GM19023 (cell line): Measurements from ENCODE around the gene LXN.
"Not testable (repeated sequence)": the region's sequence is repeated elsewhere in the genome, so short reads cannot be mapped to it uniquely, and the experiment has no call there.

ENCODE experiments used
- ATAC-seq: cut with Tn5 transposase; IDR thresholded peaks from one replicate; pipeline ENCODE4 v1.9.1; 2021; ENCODE audit warnings: mild to moderate bottlenecking, moderate library complexity; ENCODE audit not compliant: unreplicated experiment

Gene LXN

GRCh38 chr3:158672215-158673176 is at the start of gene LXN:
Gene LXN, minus strand, starts transcription at chr3:158672648. Its CDS starts 170 bp downstream, at chr3:158672478.
- peak; percentile 99 for ATAC-seq

- ATAC-seq = no peak
These were observed 49.7 kb upstream of the LXN start for GRCh38 chr3:158722108-158722507.

- ATAC-seq = no peak
These were observed 46.2 kb upstream of the LXN start for GRCh38 chr3:158718490-158719170.

- no peak for ATAC-seq
These were observed 45.1 kb upstream of the LXN start for GRCh38 chr3:158717576-158717975.

- no peak for ATAC-seq
These were observed 40.6 kb upstream of the LXN start for GRCh38 chr3:158713094-158713499.

GRCh38 chr3:158712443-158712842 is 40.0 kb upstream of the LXN start:
- ATAC-seq = no peak

GRCh38 chr3:158711886-158712285 is 39.4 kb upstream of the LXN start:
- ATAC-seq = no peak

GRCh38 chr3:158710601-158711000 is 38.2 kb upstream of the LXN start:
- no peak for ATAC-seq

- no peak for ATAC-seq
These were observed 37.2 kb upstream of the LXN start for GRCh38 chr3:158709666-158710083.

GRCh38 chr3:158703566-158703965 is 31.1 kb upstream of the LXN start:
- ATAC-seq = no peak

- ATAC-seq = no peak
These were observed 30.5 kb upstream of the LXN start for GRCh38 chr3:158702815-158703481.

GRCh38 chr3:158701420-158702065 is 29.1 kb upstream of the LXN start:
- no peak for ATAC-seq

- ATAC-seq = no peak
These were observed 28.1 kb upstream of the LXN start for GRCh38 chr3:158700559-158700958.

- ATAC-seq = no peak
These were observed 24.2 kb upstream of the LXN start for GRCh38 chr3:158696618-158697017.

GRCh38 chr3:158693866-158694456 is 21.5 kb upstream of the LXN start:
- not testable (repeated sequence) for ATAC-seq

GRCh38 chr3:158685159-158685558 is 12.7 kb upstream of the LXN start:
- no peak for ATAC-seq

- no peak for ATAC-seq
These were observed 10.9 kb upstream of the LXN start for GRCh38 chr3:158683230-158683962.

GRCh38 chr3:158680861-158681260 is 8.4 kb upstream of the LXN start:
- ATAC-seq = no peak

- ATAC-seq = no peak
These were observed 7.1 kb upstream of the LXN start for GRCh38 chr3:158679547-158680000.

GRCh38 chr3:158678687-158679086 is 6.2 kb upstream of the LXN start:
- ATAC-seq = no peak
